ENCODE data around the gene ARHGDIA.

ARHGDIA gene

GRCh38 chr17:81905993-81906392, 34.9 kb upstream of the ARHGDIA start:
- no peak for DNase-seq
- ATAC-seq: no peak

GRCh38 chr17:81905424-81905875, 34.3 kb upstream of the ARHGDIA start:
- DNase-seq (no peak), ATAC-seq (no peak)

- no peak for ATAC-seq
These were observed 33.7 kb upstream of the ARHGDIA start for GRCh38 chr17:81904600-81905423.

GRCh38 chr17:81903896-81904599, 32.9 kb upstream of the ARHGDIA start:
- DNase-seq (no peak), ATAC-seq (no peak)

More at GRCh38 chr17:81904600-81905423, 33.7 kb upstream of the ARHGDIA start:
- DNase-seq: no peak

GRCh38 chr17:81903415-81903831, 32.3 kb upstream of the ARHGDIA start:
- no peak for DNase-seq
- no peak for ATAC-seq

GRCh38 chr17:81902653-81903414, 31.7 kb upstream of the ARHGDIA start:
- DNase-seq (no peak), ATAC-seq (peak; percentile 4)

- ATAC-seq (peak; percentile 16), DNase-seq (no peak)
These were observed 31.0 kb upstream of the ARHGDIA start, which contains the start of gene NPB for GRCh38 chr17:81902023-81902652. Gene NPB, plus strand, starts transcription at chr17:81902238. Its CDS starts 40 bp downstream, at chr17:81902278.

- no peak for DNase-seq
- ATAC-seq: no peak
These were observed 30.3 kb upstream of the ARHGDIA start for GRCh38 chr17:81901167-81902022.

GRCh38 chr17:81900181-81900820, 29.2 kb upstream of the ARHGDIA start:
- DNase-seq: no peak
- ATAC-seq: no peak

- DNase-seq: no peak
- no peak for ATAC-seq
These were observed 28.5 kb upstream of the ARHGDIA start for GRCh38 chr17:81899514-81900166.

- no peak for DNase-seq
- no peak for ATAC-seq
These were observed 27.7 kb upstream of the ARHGDIA start for GRCh38 chr17:81898885-81899284.

- ATAC-seq: no peak
- no peak for DNase-seq
These were observed 27.1 kb upstream of the ARHGDIA start for GRCh38 chr17:81898029-81898866.

GRCh38 chr17:81895400-81895799, 24.3 kb upstream of the ARHGDIA start:
- no peak for ATAC-seq
- no peak for DNase-seq

- DNase-seq (no peak), ATAC-seq (peak; percentile 1)
These were observed 20.1 kb upstream of the ARHGDIA start for GRCh38 chr17:81891303-81891552.

- DNase-seq (peak; percentile 45), ATAC-seq (no peak)
These were observed 19.5 kb upstream of the ARHGDIA start for GRCh38 chr17:81890447-81891302.

- DNase-seq: no peak
These were observed 18.5 kb upstream of the ARHGDIA start for GRCh38 chr17:81889602-81890001.

GRCh38 chr17:81888988-81889595, 18.0 kb upstream of the ARHGDIA start:
- no peak for DNase-seq
- ATAC-seq: no peak

More at GRCh38 chr17:81889602-81890001, 18.5 kb upstream of the ARHGDIA start:
- ATAC-seq: no peak

All from stimulated activated naive CD8-positive, alpha-beta T cell treated with anti-CD3 and anti-CD28 coated beads, Interleukin-15, Interleukin-2, amounts not matched to agents 100 U/mL and 50 U/mL, for 24 hours (primary cell).